ENCODE data around the gene ADRA2C. TPM values are rescaled to one million over a fixed set of nuclear protein-coding genes. Genes with fewer than 3 reads are reported as not detected.
A peak's percentile ranks its signal among the peaks of the same experiment; 100 is the strongest.

The ADRA2C gene
- total RNA-seq, 6 experiments from 2014 or later = 0.17 to 0.81 (median 0.65) TPM; not detected in 1

GRCh38 chr4:3803475-3803847 lies 37.3 kb downstream of the ADRA2C start:
- Histone ChIP-seq H3K4me3 (no peak overlapping the region), H3K4me1 (no peaks in the 10 kb centered on the region), H3K36me3 (no peaks in the 10 kb centered on the region), H3K27ac (no peak overlapping the region), H3K9me3 (no peaks in the 10 kb centered on the region), H3K27me3 (no peaks in the 10 kb centered on the region)
- WGBS (ENCODE audit: insufficient coverage, low coverage, low lambda C conversion rate, missing lambda C conversion rate) = 25% methylated on average over 1 of the region's 18 CpGs
- no peak for ATAC-seq
- peak in 1 of 3 donors; percentile 0 for DNase-seq
- intact Hi-C loops (cut with DNase I) = no loop called here
- TF ChIP-seq POLR2A (IDR thresholded peaks at IDR 0.05) = no peak
- no peak for TF ChIP-seq CTCF (IDR thresholded peaks at IDR 0.05)

- 93% methylated on average over 3 of the region's 8 CpGs for WGBS (ENCODE audit: insufficient coverage, low coverage, low lambda C conversion rate, missing lambda C conversion rate)
- DNase-seq (peak in 2 of 3 donors; percentile 7 to 23), ATAC-seq (no peak)
- no peak overlapping the region for H3K27ac ChIP-seq
- intact Hi-C loops (cut with DNase I) = no loop called here
- no peak overlapping the region for H3K4me3 ChIP-seq
- H3K27me3 ChIP-seq = no peaks in the 10 kb centered on the region
- TF ChIP-seq POLR2A (IDR thresholded peaks at IDR 0.05) = no peak
- TF ChIP-seq CTCF (IDR thresholded peaks at IDR 0.05) = no peak
- no peaks in the 10 kb centered on the region for H3K36me3 ChIP-seq
- H3K4me1 ChIP-seq = no peaks in the 10 kb centered on the region
- H3K9me3 ChIP-seq = no peaks in the 10 kb centered on the region
These were observed 37.8 kb downstream of the ADRA2C start for GRCh38 chr4:3803946-3804345.

GRCh38 chr4:3805026-3805425 lies 38.8 kb downstream of the ADRA2C start:
- no peaks in the 10 kb centered on the region for H3K27me3 ChIP-seq
- WGBS (ENCODE audit: insufficient coverage, low coverage, low lambda C conversion rate, missing lambda C conversion rate) = 80% methylated on average over 1 of the region's 8 CpGs
- no peak for ATAC-seq
- H3K36me3 ChIP-seq = no peaks in the 10 kb centered on the region
- peak in 1 of 3 donors; percentile 35 for DNase-seq
- intact Hi-C loops (cut with DNase I) = no loop called here
- H3K4me3 ChIP-seq = no peak overlapping the region
- H3K4me1 ChIP-seq = no peaks in the 10 kb centered on the region
- TF ChIP-seq POLR2A (IDR thresholded peaks at IDR 0.05) (no peak), CTCF (IDR thresholded peaks at IDR 0.05) (no peak)
- H3K27ac ChIP-seq = no peak overlapping the region
- no peaks in the 10 kb centered on the region for H3K9me3 ChIP-seq

- intact Hi-C loops (cut with DNase I) = no loop called here
- no peaks in the 10 kb centered on the region for H3K4me1 ChIP-seq
- 40% methylated on average over 1 of the region's 11 CpGs for whole genome bisulfite sequencing (ENCODE audit: insufficient coverage, low coverage, low lambda C conversion rate, missing lambda C conversion rate)
- no peaks in the 10 kb centered on the region for H3K36me3 ChIP-seq
- H3K4me3 ChIP-seq = no peak overlapping the region
- H3K27ac ChIP-seq = no peak overlapping the region
- DNase-seq (peak in 1 of 3 donors; percentile 46), ATAC-seq (no peak)
- no peaks in the 10 kb centered on the region for H3K9me3 ChIP-seq
- H3K27me3 ChIP-seq = no peaks in the 10 kb centered on the region
- TF ChIP-seq CTCF (IDR thresholded peaks at IDR 0.05) (no peak), POLR2A (IDR thresholded peaks at IDR 0.05) (no peak)
These were observed 39.5 kb downstream of the ADRA2C start for GRCh38 chr4:3805731-3806130.

GRCh38 chr4:3807311-3807710 lies 41.1 kb downstream of the ADRA2C start:
- Histone ChIP-seq H3K27me3 (no peaks in the 10 kb centered on the region), H3K27ac (no peak overlapping the region), H3K9me3 (no peaks in the 10 kb centered on the region), H3K4me1 (no peaks in the 10 kb centered on the region), H3K4me3 (no peak overlapping the region), H3K36me3 (no peaks in the 10 kb centered on the region)
- ATAC-seq (no peak), DNase-seq (peak in 1 of 3 donors; percentile 3)
- intact Hi-C loops (cut with DNase I) = no loop called here
- 32% methylated on average over 6 of the region's 6 CpGs for WGBS (ENCODE audit: insufficient coverage, low coverage, low lambda C conversion rate, missing lambda C conversion rate)
- TF ChIP-seq CTCF (IDR thresholded peaks at IDR 0.05) = no peak
- no peak for TF ChIP-seq POLR2A (IDR thresholded peaks at IDR 0.05)

Data from right lobe of liver (tissue), 6 donors.